Upper lobe of right lung (tissue), 1 donor: ENCODE results near the gene HSPA1L. TPM values are rescaled to one million over a fixed set of nuclear protein-coding genes. Genes with fewer than 3 reads are reported as not detected.

ENCODE experiments used
- ATAC-seq: fragments of 200-7000 bp; cut with Tn5 transposase; one replicate; pipeline ENCODE4 v1.9.1; 2020; ENCODE audit warnings: mild to moderate bottlenecking, moderate library complexity
- DNase-seq: peaks from one replicate; pipeline ENCODE4 v3.0.0-alpha.2; 2020
- H3K27ac ChIP-seq: fragments of 200-600 bp; one replicate; pipeline ENCODE4 v1.8.0; 2022
- H3K27me3 ChIP-seq: fragments of 200-600 bp; one replicate; pipeline ENCODE4 v1.8.0; 2022; ENCODE audit warnings: mild to moderate bottlenecking
- H3K36me3 ChIP-seq: fragments of 200-600 bp; one replicate; pipeline ENCODE4 v1.8.0; 2022
- H3K4me1 ChIP-seq: fragments of 200-600 bp; one replicate; pipeline ENCODE4 v1.8.0; 2022
- H3K4me3 ChIP-seq: fragments of 200-600 bp; one replicate; pipeline ENCODE4 v1.8.0; 2022; ENCODE audit warnings: mild to moderate bottlenecking
- H3K9me3 ChIP-seq: fragments of 200-600 bp; one replicate; pipeline ENCODE4 v1.8.0; 2022
- intact Hi-C: fragments of 100-400 bp; cut with DNase I; formaldehyde crosslinking; loops from one replicate; pipeline ENCODE4 v1.11.0; 2022
- total RNA-seq: library from RNA; stranded (reverse); fragmentation: NEBNext Ultra II Directional; extraction: Animal tissue kit (Norgen Biotek cat#: 25700); gene quantifications from one replicate; pipeline ENCODE4 v1.2.1, GENCODE V29; 2021
- TF ChIP-seq, protein P1 (sequence below): fragments of 200-600 bp; IDR thresholded peaks from one replicate; pipeline ENCODE4 v1.8.0; 2022; ENCODE audit warnings: antibody characterized with exemption
- donor health status: DM: no; HTN: yes; CAD: no; lungs with severe emphysema.

HSPA1L gene
- total RNA-seq, 1 donor from 2014 or later, result 2.0 TPM

DNA sequence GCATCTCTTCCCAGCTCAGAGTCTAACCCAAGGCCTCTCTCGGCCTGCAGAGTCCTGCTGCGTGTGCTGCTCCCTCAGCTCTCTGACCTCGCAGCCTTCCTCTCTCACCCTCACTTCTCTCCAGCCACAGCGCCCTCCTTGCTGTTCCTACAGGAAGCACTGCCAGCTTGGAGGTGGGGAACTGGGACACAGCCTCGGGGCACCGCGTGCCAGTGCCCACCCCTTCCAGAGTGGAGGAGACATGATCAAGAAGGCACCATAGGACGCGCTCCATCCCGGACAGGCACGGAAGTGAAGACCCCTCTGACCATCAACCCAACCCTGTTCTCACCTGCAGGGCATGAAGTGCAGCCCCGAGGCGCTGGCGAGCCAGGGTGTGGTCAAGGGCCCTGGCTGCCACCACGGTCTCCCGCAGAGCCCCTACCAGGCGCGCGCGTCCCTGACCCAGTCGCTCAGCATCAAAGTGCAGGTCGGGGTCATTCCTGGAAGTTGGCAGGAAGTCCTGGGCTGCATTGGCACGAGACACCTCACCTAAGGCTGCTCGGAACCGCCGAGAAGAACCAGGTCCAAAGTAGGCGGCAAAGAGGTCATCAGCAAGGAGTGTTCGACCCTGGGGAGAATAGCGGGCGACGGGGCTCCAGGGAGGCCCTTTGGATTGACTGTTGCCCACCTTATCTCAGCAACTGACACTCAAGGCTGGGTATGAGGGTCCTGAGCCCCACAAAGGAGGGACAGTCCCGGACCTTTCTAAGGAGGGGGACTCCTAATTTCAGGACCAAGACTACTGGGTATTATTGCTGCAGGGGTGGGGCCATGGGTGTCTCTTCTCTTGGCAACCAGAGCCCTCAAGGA, 39.2 kb downstream of the HSPA1L start:
- TF ChIP-seq, protein P1, sequence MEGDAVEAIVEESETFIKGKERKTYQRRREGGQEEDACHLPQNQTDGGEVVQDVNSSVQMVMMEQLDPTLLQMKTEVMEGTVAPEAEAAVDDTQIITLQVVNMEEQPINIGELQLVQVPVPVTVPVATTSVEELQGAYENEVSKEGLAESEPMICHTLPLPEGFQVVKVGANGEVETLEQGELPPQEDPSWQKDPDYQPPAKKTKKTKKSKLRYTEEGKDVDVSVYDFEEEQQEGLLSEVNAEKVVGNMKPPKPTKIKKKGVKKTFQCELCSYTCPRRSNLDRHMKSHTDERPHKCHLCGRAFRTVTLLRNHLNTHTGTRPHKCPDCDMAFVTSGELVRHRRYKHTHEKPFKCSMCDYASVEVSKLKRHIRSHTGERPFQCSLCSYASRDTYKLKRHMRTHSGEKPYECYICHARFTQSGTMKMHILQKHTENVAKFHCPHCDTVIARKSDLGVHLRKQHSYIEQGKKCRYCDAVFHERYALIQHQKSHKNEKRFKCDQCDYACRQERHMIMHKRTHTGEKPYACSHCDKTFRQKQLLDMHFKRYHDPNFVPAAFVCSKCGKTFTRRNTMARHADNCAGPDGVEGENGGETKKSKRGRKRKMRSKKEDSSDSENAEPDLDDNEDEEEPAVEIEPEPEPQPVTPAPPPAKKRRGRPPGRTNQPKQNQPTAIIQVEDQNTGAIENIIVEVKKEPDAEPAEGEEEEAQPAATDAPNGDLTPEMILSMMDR, result no peak
- DNase-seq (no peak), ATAC-seq (no peak)
- Histone ChIP-seq H3K9me3 (no peaks in the 10 kb centered on the region), H3K36me3 (peaks cover 24% of the 10 kb centered on the region), H3K27ac (no peak overlapping the region), H3K27me3 (no peaks in the 10 kb centered on the region), H3K4me1 (peaks cover 11% of the 10 kb centered on the region), H3K4me3 (no peak overlapping the region)
- intact Hi-C loops, result no loop called here

DNA sequence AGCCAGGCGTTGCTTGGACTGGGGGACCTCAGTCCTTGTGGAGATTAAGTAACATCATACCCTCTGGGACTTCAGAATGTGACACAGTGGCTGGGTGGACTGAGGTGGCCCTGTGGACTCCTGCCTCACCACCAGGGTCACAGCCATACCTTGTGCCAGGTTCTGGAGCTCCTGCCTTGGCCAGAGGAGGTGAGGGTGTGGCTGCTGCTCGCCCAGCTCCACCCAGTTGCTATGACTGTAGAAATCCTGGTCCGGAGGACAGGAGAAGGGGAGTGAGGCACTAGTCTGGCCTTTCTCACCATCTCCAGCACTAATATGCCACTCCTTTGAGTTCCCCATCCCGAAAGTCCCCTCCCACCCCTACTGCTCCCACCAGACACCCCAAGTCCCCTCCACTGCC, 39.9 kb downstream of the HSPA1L start:
- ATAC-seq, result peak; percentile 1
- Histone ChIP-seq H3K36me3 (peaks cover 17% of the 10 kb centered on the region), H3K27ac (no peak overlapping the region), H3K27me3 (no peaks in the 10 kb centered on the region), H3K4me1 (peaks cover 11% of the 10 kb centered on the region), H3K4me3 (no peak overlapping the region), H3K9me3 (no peaks in the 10 kb centered on the region)
- no peak for DNase-seq
- intact Hi-C loops, result no loop called here
- TF ChIP-seq, protein P1, result no peak

DNA sequence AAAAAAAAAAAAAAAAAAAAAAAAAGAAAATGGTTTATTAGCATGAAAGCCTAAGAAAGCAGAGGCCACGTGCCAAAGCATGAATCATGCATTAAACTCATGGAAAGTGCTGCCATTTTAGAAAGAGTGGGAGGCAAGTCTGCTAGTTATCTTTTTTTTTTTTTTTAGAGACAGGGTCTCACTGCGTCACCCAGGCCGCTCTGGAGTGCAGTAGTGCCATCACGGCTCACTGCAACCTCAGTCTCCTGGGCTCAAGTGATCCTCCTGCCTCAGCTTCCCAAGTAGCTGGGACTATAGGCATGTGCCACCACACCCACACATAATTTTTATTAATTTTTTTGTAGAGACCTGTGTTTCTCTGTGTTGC, 43.1 kb downstream of the HSPA1L start:
- no peak overlapping the region for H3K4me3 ChIP-seq
- H3K27me3 ChIP-seq, result no peaks in the 10 kb centered on the region
- no peaks in the 10 kb centered on the region for H3K9me3 ChIP-seq
- TF ChIP-seq, protein P1, result no peak
- no peak for DNase-seq
- no peak for ATAC-seq
- H3K4me1 ChIP-seq, result peaks cover 11% of the 10 kb centered on the region
- intact Hi-C loops, result no loop called here
- H3K36me3 ChIP-seq, result no peaks in the 10 kb centered on the region
- no peak overlapping the region for H3K27ac ChIP-seq

DNA sequence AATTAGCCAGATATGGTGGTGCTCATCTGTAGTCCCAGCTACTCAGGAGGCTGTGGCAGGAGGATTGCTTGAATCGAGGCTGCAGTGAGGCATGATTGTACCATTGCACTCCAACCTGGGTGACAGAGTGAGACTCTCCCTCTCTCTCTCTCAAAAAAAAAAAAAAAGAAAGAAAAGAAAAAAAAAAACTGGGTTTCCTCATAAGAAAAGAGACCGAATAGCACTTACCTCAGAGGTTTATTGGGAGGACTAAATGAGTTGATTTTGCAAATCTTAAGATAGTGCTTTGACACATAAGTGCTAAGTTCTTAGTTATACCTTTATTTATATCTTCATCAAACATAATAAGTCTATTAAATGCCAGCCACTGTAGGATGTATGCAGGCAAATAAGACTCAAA, 44.2 kb downstream of the HSPA1L start:
- Histone ChIP-seq H3K27me3 (no peaks in the 10 kb centered on the region), H3K9me3 (no peaks in the 10 kb centered on the region), H3K4me3 (no peak overlapping the region), H3K27ac (no peak overlapping the region), H3K4me1 (peaks cover 6% of the 10 kb centered on the region), H3K36me3 (no peaks in the 10 kb centered on the region)
- ATAC-seq, result no peak
- TF ChIP-seq, protein P1, result no peak
- DNase-seq, result no peak
- intact Hi-C loops, result no loop called here

DNA sequence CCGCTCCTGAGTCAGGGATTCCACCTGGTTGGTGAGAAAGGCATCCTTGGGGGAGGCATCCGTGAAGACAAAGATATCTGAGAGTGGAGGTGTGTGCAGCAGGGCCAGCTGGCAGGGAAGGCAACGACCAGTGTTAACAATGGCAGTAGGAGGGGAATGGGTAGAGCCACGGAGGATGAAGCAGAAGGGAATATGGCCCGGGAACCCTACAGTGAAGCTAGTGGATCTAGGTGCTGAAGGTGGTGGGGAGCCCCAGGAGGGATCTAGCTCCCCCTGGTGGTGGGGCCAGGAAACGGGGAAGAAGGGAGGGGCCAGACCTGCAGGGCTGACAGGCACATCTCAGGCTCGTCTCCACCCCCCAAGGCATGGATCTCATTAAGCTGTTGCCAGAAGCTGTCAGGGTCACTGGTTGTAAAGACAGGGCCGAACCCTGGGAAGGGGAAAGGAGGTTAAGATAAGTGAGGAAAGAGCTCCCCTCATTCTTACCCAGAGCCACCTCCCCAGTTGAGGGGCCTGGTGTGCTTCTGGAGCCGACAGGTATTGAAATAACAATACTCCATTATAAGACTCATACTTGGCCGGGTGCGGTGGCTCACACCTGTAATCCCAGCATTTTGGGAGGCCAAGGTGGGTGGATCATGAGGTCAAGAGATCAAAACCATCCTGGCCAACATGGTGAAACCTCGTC, 45.3 kb downstream of the HSPA1L start:
- no peaks in the 10 kb centered on the region for H3K36me3 ChIP-seq
- DNase-seq (peak; percentile 91), ATAC-seq (peak; percentile 95)
- H3K4me3 ChIP-seq, result no peak overlapping the region
- intact Hi-C loops, result no loop called here
- H3K4me1 ChIP-seq, result peaks cover 6% of the 10 kb centered on the region
- TF ChIP-seq, protein P1, result peak; percentile 90
- no peaks in the 10 kb centered on the region for H3K9me3 ChIP-seq
- H3K27ac ChIP-seq, result no peak overlapping the region
- H3K27me3 ChIP-seq, result no peaks in the 10 kb centered on the region
